ENCODE data around the gene OR6C76.
"Not testable (repeated sequence)": the region's sequence is repeated elsewhere in the genome, so short reads cannot be mapped to it uniquely, and the experiment has no call there.

The OR6C76 gene

GRCh38 chr12:55425954-55426353, at the start of gene OR6C76:
Gene OR6C76, plus strand, starts transcription at chr12:55426254. Its CDS starts 0 bp downstream, at chr12:55426254.
- no peak for DNase-seq (ENCODE audit: low read depth)

DNA sequence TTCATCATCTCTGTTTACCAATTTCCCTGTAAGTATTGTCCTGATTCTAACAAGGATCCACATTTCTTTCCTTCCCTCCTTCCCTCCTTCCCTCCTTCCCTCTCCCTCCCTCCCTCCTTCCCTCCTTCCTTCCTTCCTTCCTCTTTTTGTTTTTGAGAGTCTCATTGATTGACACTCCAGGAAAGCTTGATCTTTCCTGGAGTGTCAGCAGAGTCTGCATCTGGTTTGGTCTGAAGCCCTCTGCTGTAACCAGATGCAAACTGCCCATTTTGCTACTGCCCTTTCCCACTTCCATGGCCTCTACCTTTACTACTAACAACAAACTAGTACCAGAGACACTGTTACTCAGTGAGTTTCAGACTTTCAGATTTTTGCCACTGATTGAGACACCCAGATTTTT, 40.2 kb upstream of the OR6C76 start:
- no peak for DNase-seq (ENCODE audit: low read depth)

DNA sequence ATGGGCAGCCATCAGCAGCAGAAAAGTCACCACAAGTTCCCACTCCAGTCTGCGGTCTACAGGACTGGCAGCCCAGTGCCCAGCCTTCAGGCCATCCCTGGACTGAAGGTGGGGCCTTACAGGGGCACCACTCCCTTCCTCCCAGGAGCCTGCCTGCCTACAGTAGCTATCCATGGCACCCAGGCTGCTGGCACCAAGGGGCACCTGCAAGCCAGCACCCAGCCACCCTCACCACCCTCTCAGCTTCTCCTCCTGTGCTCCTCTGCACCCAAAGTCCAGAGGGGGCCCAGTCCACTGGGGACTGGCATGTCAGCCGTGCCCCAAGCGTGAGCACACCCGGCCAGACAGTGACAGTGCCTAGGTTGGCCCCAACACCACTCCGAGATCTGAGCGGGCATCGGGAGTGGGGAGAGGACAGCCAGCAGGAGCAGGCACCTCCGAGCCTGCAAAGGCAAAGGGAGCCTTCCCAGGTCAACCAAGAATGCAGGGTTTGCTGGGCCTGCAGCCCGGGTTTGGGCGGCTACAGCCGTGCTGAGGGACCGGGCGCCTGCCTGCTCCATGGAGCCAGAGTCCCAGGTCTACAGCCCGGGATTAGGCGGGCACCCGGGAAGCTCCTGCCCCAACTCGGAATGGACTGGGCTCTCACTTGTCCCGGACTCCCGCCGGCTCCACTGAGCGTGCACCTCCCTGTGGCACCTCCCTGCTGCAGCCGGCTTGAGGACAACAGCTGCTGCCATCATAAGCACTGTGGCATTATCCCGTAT, 33.8 kb upstream of the OR6C76 start:
- DNase-seq (ENCODE audit: low read depth): no peak

DNA sequence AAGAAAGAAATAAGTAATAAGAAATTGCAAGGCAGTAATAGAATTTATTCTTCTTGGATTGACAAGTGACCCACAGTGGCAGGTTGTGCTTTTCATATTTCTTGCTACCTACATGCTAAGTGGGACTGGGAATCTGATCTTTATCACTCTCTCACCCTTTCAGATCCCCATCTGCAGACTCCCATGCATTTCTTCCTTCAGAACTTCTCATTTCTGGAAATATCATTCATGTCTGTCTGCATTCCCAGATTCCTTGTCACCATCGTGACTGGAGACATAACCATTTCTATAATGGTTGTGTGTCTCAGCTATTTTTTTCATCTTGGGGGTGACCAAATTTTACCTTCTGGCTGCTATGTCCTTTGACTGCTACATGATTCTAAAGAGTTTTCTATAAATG, 29.7 kb upstream of the OR6C76 start:
- DNase-seq (ENCODE audit: low read depth): no peak

DNA sequence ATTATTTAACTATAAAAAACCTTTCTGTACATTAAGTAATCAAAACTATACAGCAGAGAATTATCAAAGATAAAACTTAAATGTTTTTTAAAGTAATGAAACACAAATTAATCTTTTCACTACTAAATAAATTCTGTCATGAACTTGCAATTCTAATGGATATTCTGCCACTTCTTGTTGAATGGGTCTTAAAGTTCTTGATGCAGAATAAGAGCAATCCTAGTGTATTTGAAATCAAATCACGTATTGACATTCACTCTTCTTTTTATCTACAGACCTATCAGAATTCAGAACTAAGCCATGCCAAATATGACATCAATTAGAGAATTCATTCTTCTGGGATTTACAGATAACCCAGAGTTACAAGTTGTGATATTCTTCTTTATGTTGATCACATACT, 25.8 kb upstream of the OR6C76 start, which contains the start of gene OR6C65:
TSS of gene OR6C65 (plus strand) at position 301 of the 400 bp plus-strand sequence. CDS start at position 301, 0 bp downstream.
- DNase-seq (ENCODE audit: low read depth): no peak

DNA sequence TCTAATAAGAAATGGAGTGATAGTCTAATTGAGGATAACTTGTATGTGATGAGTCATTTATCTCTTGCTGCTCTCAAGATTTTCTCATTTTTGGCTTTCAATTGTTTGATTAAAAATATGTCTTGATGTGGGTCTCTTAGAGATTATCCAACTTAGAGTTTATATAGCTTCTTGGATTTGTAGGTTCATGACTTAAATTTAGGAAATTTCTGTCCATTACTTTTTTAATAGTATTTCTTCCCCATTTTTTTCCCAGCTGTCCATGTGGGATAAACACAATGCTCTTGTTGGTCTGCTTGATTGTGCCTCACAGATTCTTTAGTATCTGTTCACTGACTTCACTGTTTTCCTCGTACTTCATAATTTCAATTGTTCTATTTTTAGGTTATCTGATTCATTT, 18.2 kb upstream of the OR6C76 start:
- no peak for DNase-seq (ENCODE audit: low read depth)

GRCh38 chr12:55409133-55409532, 16.9 kb upstream of the OR6C76 start:
- not testable (repeated sequence) for DNase-seq (ENCODE audit: low read depth)

GRCh38 chr12:55412138-55412537, 13.9 kb upstream of the OR6C76 start:
- DNase-seq (ENCODE audit: low read depth): not testable (repeated sequence)

DNA sequence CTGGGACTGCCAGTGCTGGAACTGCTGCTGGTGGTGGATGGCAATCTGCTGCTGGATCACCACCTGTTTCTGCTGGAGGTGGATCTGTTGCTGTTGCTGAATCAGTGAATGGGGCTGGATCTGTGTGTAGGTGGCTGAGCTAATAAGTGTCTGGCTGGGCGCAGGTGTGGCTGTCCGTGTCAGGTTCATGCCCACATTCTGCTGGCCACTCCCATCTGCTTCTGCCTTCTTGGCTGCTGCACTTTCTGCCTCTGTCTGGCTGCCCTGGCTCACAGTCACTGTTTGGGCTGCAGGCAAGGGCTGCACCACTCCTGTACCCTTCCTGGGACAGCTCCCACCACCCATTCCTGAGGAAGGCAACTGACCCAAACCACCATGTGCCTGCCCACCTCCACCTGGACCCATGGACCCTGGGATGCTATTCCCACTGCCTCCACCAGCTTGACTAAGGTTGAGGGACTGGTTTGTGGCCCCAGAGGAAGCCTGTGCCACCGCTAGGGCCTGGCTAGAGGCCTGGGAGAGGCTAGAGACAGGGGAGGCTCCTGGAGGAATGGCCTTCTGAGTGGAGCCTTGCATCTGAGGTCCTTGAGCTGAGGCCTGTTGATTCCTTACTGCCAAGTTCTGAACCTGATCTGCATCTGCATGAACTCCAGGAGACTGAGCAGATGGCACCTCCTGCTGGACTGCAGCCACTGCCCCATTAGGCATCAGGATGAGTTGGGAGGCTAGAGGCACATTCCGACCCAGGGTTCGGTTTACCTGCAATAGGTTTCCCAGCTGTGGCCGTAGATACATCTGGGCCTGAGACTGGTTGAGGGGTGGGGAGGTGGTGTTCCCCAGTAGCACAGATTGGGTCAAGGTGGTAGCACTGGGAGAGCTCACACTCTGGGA, 12.3 kb upstream of the OR6C76 start:
- DNase-seq (ENCODE audit: low read depth): not testable (repeated sequence)

GRCh38 chr12:55414396-55414823, 11.6 kb upstream of the OR6C76 start:
- DNase-seq (ENCODE audit: low read depth): not testable (repeated sequence)

GRCh38 chr12:55414889-55415288, 11.2 kb upstream of the OR6C76 start:
- not testable (repeated sequence) for DNase-seq (ENCODE audit: low read depth)

DNA sequence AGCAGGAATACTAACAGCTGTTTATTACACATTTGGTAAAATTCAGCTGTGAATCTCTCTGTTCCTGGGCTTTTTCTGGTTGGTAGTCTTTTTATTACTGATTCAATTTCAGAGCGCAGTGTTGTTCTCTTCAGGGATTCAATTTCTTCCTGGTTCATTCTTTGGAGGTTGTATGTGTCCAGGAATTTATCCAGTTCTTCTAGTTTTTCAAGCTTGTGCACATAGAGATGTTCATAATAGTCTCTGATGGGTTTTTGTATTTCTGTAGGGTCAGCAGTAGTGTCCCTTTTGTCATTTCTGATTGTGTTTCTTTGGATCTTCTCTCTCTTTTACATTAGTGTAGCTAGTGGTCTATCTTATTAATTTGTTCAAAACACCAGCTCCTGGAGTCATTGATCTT, 9.1 kb upstream of the OR6C76 start:
- DNase-seq (ENCODE audit: low read depth): no peak

- no peak for DNase-seq (ENCODE audit: low read depth)
These were observed 5.6 kb upstream of the OR6C76 start for GRCh38 chr12:55420307-55420962.

DNA sequence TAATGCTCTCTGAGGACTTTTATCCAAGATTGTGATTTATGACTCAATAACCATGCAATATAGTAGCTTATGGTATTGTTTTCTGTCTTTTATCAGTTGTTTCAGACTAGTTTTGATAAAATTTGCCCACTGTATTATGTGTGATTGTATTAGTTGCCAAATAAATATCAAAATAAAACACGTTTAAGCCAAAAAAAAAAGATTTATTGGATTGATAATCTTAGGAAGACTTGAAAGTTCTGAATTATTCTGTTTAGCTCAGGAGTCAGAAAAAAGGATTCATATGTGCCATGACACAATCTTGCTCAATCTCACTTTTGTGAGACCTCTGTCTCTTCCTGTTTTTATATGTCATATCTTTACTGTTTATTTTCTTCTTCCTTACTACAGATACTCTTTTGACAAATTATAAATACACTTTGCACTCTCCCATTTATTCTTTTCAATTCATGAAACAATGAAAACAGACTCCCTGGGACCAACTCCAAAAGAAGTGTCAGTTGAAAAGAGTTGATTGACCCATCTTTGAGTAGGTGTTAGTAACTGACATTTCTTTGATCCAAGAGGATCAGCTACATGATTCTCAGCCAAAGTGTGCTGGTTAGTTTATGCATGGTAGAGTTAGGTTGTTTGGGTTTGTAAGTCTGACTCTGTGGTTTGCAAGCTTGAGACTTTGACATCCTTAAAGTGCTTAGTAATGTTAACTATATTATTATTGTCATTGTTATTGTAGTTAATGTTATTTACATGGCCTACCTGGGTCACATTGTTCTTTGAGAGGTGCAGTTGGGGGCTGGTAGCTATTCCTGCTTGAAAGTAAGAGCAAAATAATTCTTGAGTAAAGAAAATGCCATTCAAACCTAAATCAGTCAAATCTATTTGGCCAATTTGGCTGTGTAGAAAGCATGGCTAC, 2.5 kb downstream of the OR6C76 start:
- DNase-seq (ENCODE audit: low read depth): no peak

GRCh38 chr12:55441233-55441632, 15.2 kb downstream of the OR6C76 start:
- not testable (repeated sequence) for DNase-seq (ENCODE audit: low read depth)

DNA sequence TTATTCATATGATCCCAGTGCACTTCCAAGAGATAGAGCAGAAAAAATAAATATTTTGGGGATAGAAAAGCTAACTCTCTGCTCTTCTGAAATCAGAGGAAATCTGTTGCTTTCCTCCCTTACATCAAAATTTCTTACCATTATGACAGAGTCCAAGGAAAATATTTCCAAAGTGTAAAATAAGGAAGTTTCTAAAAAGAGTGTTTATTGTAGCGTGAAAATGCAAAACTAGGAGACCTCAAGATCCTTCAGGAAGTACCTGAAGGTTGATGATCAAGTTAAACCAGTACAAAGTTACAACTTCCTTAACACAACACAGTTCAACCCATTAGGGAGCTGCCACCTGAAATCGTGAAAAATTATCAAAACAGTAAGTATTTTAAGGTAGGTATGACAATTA, 17.7 kb downstream of the OR6C76 start, which contains the start of gene OR6C2:
TSS of gene OR6C2 (plus strand) at position 301 of the 400 bp plus-strand sequence. CDS start 8,138 bp downstream, outside the sequence.
- DNase-seq (ENCODE audit: low read depth): no peak

DNA sequence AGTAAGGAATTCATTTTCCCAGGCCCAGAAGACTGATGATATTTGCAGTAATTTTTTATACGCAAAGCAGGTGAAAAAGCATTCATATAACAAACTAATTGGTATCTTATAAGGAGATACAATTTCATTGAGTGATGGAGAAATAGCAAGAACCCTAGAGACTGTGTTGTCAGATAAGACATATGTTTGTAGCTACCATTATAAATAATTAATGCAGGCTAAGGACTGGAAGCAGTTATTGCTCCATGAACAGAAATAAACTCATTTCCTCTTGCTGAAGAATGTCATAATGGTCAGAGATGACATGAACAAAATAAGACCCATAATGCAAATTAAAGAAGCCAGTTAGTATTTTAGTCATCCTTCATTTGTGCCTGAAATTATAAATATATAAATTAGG, 19.3 kb downstream of the OR6C76 start:
- no peak for DNase-seq (ENCODE audit: low read depth)

DNA sequence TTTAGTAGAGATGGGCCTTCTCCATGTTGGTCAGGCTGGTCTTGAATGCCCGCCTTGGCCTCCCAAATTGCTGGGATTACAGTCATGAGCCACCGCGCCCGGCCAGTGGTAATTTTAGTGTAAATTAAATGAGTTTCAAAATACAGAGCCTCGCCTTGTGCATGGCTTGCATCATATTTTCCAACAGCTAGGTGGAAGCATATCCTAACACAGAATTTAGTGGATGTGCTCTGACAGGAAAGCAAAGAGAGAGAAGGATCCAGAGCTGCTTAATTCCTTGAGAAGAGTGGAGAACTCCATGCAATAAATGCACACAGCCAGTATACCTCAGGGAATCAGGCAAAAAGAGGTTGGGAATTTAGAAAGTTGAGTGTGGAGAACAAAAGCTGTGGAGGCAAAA, 20.3 kb downstream of the OR6C76 start:
- no peak for DNase-seq (ENCODE audit: low read depth)

DNA sequence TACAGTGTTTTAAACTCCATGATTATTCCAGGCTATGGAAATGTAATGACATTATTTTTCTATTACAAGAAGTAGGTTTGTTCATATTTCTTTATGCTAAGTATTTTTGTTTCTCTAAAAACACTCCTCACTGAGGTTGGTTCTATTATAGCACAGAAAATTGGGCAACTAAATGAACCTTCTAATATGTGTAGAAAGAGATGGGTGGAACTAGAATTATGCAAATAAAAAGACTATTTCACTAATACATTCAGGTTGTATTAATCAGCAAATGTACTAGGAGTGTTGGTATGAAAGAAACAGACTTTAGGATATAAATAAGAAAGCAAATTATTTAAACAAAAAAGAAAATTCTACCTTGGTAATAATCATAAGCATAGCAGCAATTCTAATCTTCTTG, 22.8 kb downstream of the OR6C76 start:
- DNase-seq (ENCODE audit: low read depth): no peak

DNA sequence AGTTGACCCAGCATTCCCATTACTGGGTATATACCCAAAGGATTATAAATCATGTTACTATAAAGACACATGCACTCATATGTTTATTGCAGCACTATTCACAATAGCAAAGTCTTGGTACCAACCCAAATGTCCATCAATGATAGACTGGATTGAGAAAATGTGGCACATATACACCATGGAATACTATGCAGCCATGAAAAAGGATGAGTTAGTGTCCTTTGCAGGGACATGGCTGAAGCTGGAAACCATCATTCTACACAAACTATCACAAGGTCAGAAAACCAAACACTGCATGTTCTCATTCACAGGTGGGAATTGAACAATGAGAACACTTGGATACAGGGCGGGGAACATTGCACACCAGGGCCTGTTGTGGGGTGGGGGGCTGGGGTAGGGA, 38.9 kb downstream of the OR6C76 start:
- not testable (repeated sequence) for DNase-seq (ENCODE audit: low read depth)

- no peak for DNase-seq (ENCODE audit: low read depth)
These were observed 41.8 kb downstream of the OR6C76 start for GRCh38 chr12:55467836-55468235.
